IPS-NIHi11 (cell line): ENCODE data around the gene ACAP1.
"Not testable (repeated sequence)": the region's sequence is repeated elsewhere in the genome, so short reads cannot be mapped to it uniquely, and the experiment has no call there.

Experiments
- DNase-seq: peaks from one replicate; pipeline ENCODE4 v3.0.0; 2012; ENCODE audit warnings: mixed read lengths, low spot score

Gene ACAP1

DNA sequence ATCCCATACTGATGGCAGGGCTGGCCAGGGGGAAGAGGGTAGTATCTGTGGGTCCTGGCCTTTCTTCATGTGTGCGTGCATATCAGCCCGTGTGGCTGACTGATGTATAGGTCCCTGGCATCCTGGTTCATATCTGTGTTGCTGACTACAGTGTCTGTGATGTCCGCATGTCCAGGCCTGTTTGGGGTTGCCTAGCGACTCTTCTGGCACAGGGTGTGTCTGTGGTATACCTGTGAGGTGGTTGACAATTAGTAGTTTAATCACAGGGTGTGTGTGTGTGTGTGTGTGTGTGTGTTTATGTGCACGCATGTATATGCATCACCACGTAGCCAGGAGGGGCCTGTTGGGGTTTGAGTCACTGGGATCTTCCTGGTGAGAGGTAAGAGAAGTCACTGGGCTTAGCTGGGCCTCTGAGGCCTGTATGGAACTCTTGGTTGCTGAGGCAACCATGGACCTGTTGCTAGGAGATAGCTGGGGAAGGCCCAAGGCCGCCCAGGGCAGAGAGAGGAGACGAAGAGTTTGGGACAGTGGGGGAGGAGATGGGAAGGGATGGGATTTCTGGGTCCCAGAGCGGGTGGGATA, 18.0 kb downstream of the ACAP1 start:
- no peak for DNase-seq

GRCh38 chr17:7355053-7355452, 18.7 kb downstream of the ACAP1 start, which contains the start of gene TMEM95:
Gene TMEM95 (plus strand): TSS chr17:7355156. CDS start chr17:7355205, 49 bp downstream.
- DNase-seq, result no peak

DNA sequence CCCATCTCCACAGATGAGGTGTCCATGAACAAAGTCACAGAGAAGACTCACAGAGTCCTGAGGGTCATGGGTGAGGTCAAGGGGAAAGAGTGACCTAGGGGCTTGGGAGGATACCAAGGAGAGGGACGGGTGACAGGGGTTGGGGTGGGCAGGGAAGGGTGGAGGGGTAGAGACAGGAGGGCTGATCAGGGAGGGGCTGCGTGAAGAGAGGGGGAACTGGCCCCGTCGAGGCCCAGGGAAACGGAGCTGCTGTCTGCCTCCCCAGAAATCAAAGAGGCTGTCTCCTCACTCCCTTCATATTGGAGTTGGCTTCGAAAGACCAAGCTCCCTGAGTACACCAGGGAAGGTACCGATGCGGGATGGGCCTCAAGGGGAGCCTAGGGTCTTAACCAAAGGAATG, 19.2 kb downstream of the ACAP1 start:
- no peak for DNase-seq

- DNase-seq, result peak; percentile 88
Measured at GRCh38 chr17:7356072-7356549, 19.8 kb downstream of the ACAP1 start.

DNA sequence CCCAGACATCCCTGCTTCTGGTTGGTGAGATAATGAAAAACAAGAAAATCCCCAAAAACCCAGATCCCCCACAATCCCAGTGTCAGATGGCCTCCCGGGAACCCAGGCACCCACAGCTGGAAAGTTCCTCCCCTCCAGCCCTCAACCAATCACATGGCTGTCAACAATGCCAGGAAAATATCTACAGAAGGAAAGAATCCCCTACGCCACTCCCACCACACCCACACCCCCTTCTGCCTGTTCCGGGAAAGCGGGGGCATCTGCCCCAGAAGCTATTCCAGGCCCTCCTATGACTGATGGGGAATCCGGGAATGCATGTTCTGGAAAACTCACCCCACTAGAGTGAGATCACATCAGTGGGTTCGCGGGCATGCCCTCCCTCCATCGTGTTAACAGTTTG, 20.4 kb downstream of the ACAP1 start:
- no peak for DNase-seq

DNA sequence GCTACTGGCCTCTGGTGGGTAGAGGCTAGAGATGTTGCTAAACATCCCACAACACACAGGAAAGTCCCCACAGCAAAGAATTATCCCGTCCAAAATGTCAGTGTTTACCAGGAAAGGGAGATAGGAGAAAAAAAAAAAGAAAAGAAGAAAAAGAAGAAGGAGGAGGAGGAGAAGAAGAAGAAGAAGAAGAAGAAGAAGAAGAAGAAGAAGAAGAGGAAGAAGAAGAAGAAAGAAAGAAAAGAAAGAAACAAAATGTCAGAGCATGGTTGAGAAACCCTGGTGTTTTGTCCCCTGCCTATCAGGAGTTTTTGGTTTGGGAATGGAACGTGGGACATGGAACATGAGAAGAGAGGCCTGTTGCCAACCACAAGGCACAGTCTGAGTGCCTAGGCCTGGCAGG, 21.1 kb downstream of the ACAP1 start:
- no peak for DNase-seq

GRCh38 chr17:7361906-7362305, 25.6 kb downstream of the ACAP1 start:
- no peak for DNase-seq

- no peak for DNase-seq
Measured at GRCh38 chr17:7363311-7363710, 27.0 kb downstream of the ACAP1 start.

DNA sequence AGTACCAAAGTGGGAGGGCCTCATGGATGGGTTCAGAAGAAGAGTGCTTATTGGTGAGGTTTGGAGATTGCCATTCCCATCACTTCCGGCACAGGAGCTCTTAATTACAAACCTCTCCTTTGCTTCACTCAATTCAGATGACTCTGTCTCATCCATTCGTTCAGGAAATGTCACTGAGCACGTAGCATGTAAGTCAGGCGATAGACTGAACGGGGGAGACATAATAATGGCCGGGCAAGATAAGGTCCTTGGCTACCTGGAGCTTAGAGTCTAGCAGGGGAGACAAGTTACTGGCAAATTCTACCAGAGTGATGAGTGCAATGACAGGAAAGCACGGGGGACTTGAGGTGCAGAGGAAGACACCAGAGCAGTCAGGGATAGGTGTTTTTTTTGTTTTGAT, 29.6 kb downstream of the ACAP1 start:
- not testable (repeated sequence) for DNase-seq

DNA sequence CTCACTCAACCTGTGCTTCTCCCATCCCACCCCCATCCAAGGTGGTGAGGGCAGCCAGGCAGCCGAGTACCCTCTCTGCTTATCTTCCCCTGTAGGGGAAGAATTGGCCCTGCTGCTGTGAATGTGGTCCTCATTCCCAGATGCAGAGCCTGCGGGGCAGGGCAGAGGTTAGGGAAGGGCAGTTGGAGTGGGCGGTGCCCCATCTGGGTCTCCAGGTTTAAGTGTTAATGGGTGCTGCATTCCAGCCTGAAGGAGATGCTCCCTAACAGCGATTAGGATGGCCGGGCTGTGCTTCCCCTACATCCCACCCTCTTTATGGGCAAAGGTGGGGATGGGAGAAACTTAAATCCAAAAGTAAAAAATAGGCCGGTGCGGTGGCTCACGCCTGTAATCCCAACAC, 30.8 kb downstream of the ACAP1 start:
- no peak for DNase-seq

- DNase-seq, result no peak
Measured at GRCh38 chr17:7367918-7368598, 31.7 kb downstream of the ACAP1 start.

DNA sequence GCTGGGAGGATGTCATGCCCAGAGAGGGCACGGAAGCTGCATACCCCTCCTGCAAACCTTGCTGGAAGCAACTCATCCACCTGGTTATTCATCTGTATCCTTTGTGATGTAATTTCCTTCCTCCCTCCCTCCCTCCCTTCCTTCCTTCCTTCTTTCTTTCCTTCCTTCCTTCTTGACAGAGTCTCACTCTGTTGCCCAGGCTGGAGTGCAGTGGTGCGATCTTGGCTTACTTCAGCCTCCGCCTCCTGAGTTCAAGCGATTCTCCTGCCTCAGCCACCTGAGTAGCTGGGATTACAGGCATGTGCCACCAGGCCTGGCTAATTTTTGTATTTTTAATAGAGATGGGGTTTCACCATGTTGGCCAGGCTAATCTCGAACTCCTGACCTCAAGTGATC, 32.3 kb downstream of the ACAP1 start:
- not testable (repeated sequence) for DNase-seq

- DNase-seq, result no peak
Measured at GRCh38 chr17:7369825-7370224, 33.5 kb downstream of the ACAP1 start.

- DNase-seq, result no peak
Measured at GRCh38 chr17:7370853-7371252, 34.5 kb downstream of the ACAP1 start.

- DNase-seq, result no peak
Measured at GRCh38 chr17:7374353-7374752, 38.0 kb downstream of the ACAP1 start.

DNA sequence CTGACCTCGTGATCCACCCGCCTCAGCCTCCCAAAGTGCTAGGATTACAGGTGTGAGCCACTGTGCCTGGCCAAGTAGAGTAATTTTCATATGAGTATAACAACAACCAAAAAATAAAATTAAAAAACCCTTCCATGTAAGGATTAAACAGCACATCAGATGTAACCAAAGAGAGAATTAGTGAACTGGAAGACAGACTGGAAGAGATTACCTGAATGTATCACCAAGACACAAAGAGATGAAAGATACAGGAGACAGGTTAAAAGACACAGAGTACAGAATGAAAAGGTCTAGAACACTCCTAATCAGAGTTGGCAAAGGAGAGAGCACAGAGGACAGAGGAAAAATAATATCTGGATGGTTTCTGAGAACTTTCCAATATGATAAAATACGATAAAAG, 42.8 kb downstream of the ACAP1 start:
- DNase-seq, result no peak

- no peak for DNase-seq
Measured at GRCh38 chr17:7380321-7380720, 44.0 kb downstream of the ACAP1 start.

DNA sequence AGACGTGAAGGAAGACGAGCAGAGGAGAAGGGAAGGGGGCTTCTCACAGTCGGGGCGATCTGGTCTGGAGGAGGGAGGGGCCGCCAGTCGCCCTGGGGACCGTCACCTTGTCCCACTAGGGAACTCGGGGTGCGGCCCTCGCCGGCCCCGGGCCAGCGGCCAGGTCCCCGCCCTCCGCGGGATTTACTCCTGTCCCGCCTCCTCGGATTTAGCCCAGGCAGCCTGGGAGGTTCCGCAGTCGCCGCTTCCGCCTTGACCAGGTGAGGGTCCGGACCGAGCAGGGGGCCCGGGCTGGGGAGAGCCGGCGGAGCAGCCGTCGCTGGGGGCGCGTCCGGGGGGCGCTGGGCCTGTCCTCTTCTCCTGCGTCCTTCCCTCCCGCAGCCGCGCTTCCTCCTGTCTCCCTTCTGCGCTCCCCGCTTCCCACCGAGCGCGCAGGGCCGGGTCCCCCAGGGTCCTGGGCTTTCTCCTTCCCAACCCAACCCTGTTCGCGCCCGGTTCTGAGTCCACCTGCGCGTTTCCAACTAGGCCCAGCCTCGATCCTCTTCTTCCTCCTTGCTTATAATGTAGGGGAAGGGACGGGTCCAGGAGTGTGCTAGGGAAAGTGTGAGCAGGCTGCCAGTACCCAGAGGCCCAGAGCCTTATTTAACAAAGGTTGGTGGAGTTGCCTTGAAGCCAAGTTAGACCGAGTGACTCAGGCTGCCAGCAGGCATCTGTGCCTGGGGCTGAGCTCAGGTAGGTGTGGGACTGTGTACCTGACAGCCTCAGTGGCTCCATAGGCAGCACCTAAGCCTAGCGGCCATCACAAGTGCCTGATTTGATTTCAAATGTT, 44.7 kb downstream of the ACAP1 start, which contains the start of gene TNK1:
Gene TNK1 (plus strand): TSS at position 235 of the 829 bp plus-strand sequence. CDS start 1,838 bp downstream, outside the sequence.
- peak; percentile 81 for DNase-seq

DNA sequence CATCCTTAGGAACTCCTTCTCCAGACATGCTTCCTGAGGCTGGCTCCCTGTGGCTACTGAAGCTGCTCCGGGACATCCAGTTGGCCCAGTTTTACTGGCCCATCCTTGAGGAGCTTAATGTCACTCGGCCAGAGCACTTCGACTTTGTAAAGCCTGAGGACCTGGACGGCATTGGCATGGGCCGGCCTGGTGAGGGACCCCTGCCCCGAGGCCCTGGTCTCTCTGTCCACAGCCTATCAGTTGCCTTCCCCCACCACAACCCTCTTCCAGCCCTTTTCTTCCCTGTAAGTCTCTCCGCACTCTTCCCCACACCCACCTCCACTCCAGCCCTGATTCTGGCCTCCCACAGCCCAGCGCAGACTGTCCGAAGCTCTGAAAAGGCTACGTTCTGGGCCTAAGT, 46.6 kb downstream of the ACAP1 start:
- no peak for DNase-seq

DNA sequence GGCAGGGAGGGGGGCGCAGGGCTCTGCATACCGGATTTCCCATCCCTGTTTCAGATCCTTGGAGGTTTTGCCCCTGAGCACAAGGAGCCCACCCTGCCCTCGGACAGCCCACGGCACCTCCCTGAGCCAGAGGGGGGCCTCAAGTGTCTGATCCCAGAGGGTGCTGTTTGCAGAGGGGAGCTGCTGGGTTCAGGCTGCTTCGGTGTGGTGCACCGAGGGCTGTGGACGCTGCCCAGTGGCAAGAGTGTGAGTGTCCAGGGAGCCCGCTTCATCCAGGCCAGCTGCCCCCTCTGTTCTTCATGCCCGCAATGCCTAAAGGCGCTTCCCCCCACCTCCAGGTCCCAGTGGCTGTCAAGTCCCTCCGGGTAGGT, 47.0 kb downstream of the ACAP1 start:
- DNase-seq, result no peak

DNA sequence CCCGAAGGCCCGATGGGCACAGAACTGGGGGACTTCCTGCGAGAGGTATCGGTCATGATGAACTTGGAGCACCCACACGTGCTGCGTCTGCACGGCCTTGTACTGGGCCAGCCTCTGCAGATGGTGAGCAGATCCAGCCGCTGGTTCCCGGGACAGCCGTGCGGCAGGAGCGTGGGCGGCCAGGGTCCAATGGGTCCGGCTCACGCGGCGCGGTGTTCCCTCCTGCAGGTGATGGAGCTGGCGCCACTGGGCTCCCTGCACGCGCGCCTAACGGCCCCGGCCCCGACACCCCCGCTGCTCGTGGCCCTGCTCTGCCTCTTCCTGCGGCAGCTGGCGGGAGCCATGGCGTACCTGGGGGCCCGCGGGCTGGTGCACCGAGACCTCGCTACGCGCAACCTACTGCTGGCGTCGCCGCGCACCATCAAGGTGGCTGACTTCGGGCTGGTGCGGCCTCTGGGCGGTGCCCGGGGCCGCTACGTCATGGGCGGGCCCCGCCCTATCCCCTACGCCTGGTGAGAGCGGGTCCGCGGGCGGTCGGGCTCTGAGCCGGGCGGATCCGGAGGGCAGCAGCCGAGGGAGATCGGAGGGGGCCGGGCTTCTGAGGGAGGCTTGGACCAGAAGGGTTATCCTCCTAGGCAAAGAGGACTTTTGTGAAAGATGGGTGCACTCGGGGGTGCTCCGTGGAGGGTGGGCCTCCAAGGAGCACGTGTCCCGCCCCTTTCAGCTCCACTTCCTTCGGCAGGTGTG, 47.6 kb downstream of the ACAP1 start:
- peak; percentile 97 for DNase-seq

DNA sequence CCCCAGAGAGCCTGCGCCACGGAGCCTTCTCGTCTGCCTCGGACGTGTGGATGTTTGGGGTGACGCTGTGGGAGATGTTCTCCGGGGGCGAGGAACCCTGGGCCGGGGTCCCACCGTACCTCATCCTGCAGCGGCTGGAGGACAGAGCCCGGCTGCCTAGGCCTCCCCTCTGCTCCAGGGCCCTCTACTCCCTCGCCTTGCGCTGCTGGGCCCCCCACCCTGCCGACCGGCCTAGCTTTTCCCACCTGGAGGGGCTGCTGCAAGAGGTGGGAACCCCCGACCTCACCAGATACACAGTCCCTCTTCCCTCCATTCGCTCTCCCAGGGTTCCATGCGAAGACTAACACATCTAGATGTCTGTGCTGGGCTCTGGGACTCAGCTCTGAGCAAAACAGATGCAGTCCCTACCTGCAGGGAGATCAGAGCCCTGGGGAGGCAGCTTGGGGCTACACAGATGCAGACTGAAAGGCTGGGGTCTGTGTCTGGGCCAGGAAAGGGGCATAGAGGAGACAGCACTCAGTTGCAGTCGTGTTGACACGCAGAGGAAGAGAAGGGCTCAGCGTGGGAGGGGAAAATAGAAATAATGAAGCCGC, 48.3 kb downstream of the ACAP1 start:
- no peak for DNase-seq
